K562 (cell line): ENCODE measurements around the gene ERVK3-1. TPM values are rescaled to one million over a fixed set of nuclear protein-coding genes. Genes with fewer than 3 reads are reported as not detected.

Experiments
- ATAC-seq: fragments of 200-7000 bp; cut with Tn5 transposase; 3 replicates; pipeline ENCODE4 v1.9.1; 2020; ENCODE audit warnings: moderate library complexity
- BruUV-seq: library from RNA; stranded (reverse); fragments of 400-500 nt; replicated peaks from 2 replicates; lab custom pipeline; 2021; lab: Mats Ljungman, UMichigan
- CTCF ChIA-PET: fragments of 300-600 bp; formaldehyde crosslinking; extraction: SDS; loops from one replicate; lab custom pipeline; 2021; ENCODE audit warnings: low intra/inter-chr PET ratio; lab: Yijun Ruan, JAX
- POLR2A ChIA-PET: fragments of 300-600, 350-650 bp; sonication (Branson Sonifier 250); formaldehyde crosslinking; extraction: SDS; loops from one replicate; lab custom pipeline; 2021; ENCODE audit warnings: antibody characterized with exemption, inconsistent platforms; lab: Yijun Ruan, JAX
- DNase-seq, 4 experiments: peaks; one replicate each; pipeline versions ENCODE4 v3.0.0 to v3.0.0-alpha.2; 2011 to 2018; ENCODE audit warnings: low spot score in 3 of 4, mixed read lengths in 3 of 4; ENCODE audit errors: extremely low read depth in 1 of 4
- FAIRE-seq: peaks from 2 replicates; lab custom pipeline; 2011; peaks lifted over from hg19 to GRCh38; lab: Jason Lieb, UNC
- H2AFZ ChIP-seq: 2 replicates; pipeline ENCODE4 v1.6.0; 2011; ENCODE audit warnings: low read depth, low read length, control low read depth, inconsistent platforms
- H3K27ac ChIP-seq: fragments of 200-600 bp; 3 replicates; pipeline ENCODE4 v1.8.0; 2011; ENCODE audit warnings: low read depth, mild to moderate bottlenecking, control low read depth, inconsistent platforms, low read length, moderate library complexity, mixed read lengths; ENCODE audit errors: extremely low read depth
- H3K27me3 ChIP-seq, 2 experiments: fragments of 300-600 bp in 1 of 2; 2 replicates in 1 of 2; 3 replicates in 1 of 2; pipeline versions ENCODE4 v1.6.0 to v1.8.0; 2011; ENCODE audit warnings: inconsistent platforms in 2 of 2, low read length in 2 of 2, mild to moderate bottlenecking in 1 of 2, mixed read lengths in 1 of 2, moderate library complexity in 1 of 2; ENCODE audit not compliant: control insufficient read depth in 2 of 2, insufficient read depth in 2 of 2
- H3K36me3 ChIP-seq: fragments of 300-600 bp; 3 replicates; pipeline ENCODE4 v1.8.0; 2011; ENCODE audit warnings: mild to moderate bottlenecking, low read length, inconsistent platforms; ENCODE audit not compliant: control insufficient read depth, insufficient read depth
- H3K4me1 ChIP-seq, 2 experiments: fragments of 200-600 bp in 1 of 2; replicated peaks in 1 of 2; 2 replicates in 1 of 2; 3 replicates in 1 of 2; pipeline versions ENCODE4 v1.5.1 to v1.8.0; 2011; ENCODE audit warnings: inconsistent platforms in 2 of 2, low read length in 2 of 2, mild to moderate bottlenecking in 1 of 2, mixed read lengths in 1 of 2, moderate library complexity in 1 of 2; ENCODE audit not compliant: control insufficient read depth in 2 of 2, insufficient read depth in 2 of 2
- H3K4me2 ChIP-seq: 2 replicates; pipeline ENCODE4 v1.6.1; 2011; ENCODE audit warnings: low read length, control low read depth, inconsistent platforms, mixed read lengths; ENCODE audit not compliant: insufficient read depth
- H3K4me3 ChIP-seq: fragments of 200-600 bp; sonication (generic), shearing (Covaris generic); 2 replicates; pipeline ENCODE4 v1.5.1; 2016; ENCODE audit warnings: control low read depth, inconsistent platforms
- H3K79me2 ChIP-seq: fragments of 200-600 bp; 3 replicates; pipeline ENCODE4 v1.8.0; 2011; ENCODE audit warnings: low read length, inconsistent platforms; ENCODE audit not compliant: control insufficient read depth, insufficient read depth
- H3K9ac ChIP-seq, 2 experiments: 2 replicates each; pipeline versions ENCODE4 v1.6.0 to v1.6.1; 2011; ENCODE audit warnings: low read depth in 2 of 2, low read length in 2 of 2, control low read depth in 1 of 2, inconsistent platforms in 1 of 2, mild to moderate bottlenecking in 1 of 2, mixed read lengths in 1 of 2; ENCODE audit not compliant: insufficient read depth in 1 of 2
- H3K9me1 ChIP-seq: one replicate; pipeline ENCODE4 v1.6.0; 2011; ENCODE audit warnings: inconsistent platforms, mild to moderate bottlenecking, low read length, moderate library complexity; ENCODE audit not compliant: control insufficient read depth, insufficient read depth
- H3K9me3 ChIP-seq: replicated peaks from 2 replicates; pipeline ENCODE4 v1.5.1; 2011; ENCODE audit warnings: low read depth, low read length, inconsistent platforms; ENCODE audit not compliant: control insufficient read depth, insufficient read depth
- H4K20me1 ChIP-seq: replicated peaks from 2 replicates; pipeline ENCODE4 v1.6.1; 2011; ENCODE audit warnings: low read length, inconsistent platforms, mixed read lengths; ENCODE audit not compliant: control insufficient read depth, insufficient read depth
- CBFB ChIP-seq: sonication (generic); formaldehyde crosslinking; IDR thresholded peaks from 2 replicates; pipeline ENCODE4 v1.4.0; 2020; ENCODE audit warnings: mild to moderate bottlenecking, missing genetic modification reagents
- GABPB2 ChIP-seq: fragments of 250-450 bp; sonication (Bioruptor Pico); conservative IDR thresholded peaks from 2 replicates; pipeline ENCODE4 v1.5.1; 2021; ENCODE audit warnings: mild to moderate bottlenecking
- HEY1 ChIP-seq: fragments of 250-450 bp; sonication (Bioruptor Pico); IDR thresholded peaks from 2 replicates; pipeline ENCODE4 v1.5.0; 2020; ENCODE audit warnings: mild to moderate bottlenecking, moderate library complexity, borderline replicate concordance
- RBM15 ChIP-seq: fragments of 200-400 bp; formaldehyde crosslinking; IDR thresholded peaks from 2 replicates; pipeline ENCODE4 v1.6.1; 2018; ENCODE audit warnings: mild to moderate bottlenecking, low read length, moderate library complexity; ENCODE audit not compliant: insufficient read depth
- SP2 ChIP-seq: IDR thresholded peaks from 2 replicates; pipeline ENCODE4 v1.6.1; 2011; ENCODE audit warnings: mild to moderate bottlenecking, low read depth, low read length, moderate library complexity; ENCODE audit not compliant: poor library complexity, severe bottlenecking; ENCODE audit errors: extremely low read depth
- ZNF12 ChIP-seq: sonication (generic); formaldehyde crosslinking; IDR thresholded peaks from 2 replicates; pipeline ENCODE4 v1.4.0; 2020; ENCODE audit warnings: mild to moderate bottlenecking, missing genetic modification reagents
- ZNF282 ChIP-seq: sonication (generic); formaldehyde crosslinking; IDR thresholded peaks from 2 replicates; pipeline ENCODE4 v1.8.1; 2023; ENCODE audit warnings: missing genetic modification reagents
- WGBS: fragments of 100-300 bp; shearing (Covaris generic); methylation state at CpG from one replicate; pipeline ENCODE4 v1.1.6; 2016; ENCODE audit warnings: low coverage, mixed read lengths; ENCODE audit not compliant: insufficient coverage; ENCODE audit errors: missing lambda C conversion rate; 5-methylcytosine and 5-hydroxymethylcytosine counted together
- in situ Hi-C: fragments of 300-500 bp; cut with MboI; formaldehyde crosslinking; loops from 4 replicates; pipeline ENCODE4 v1.15.0; 2018; ENCODE audit warnings: inconsistent platforms, mixed read lengths
- intact Hi-C: fragments of 100-400 bp; cut with micrococcal nuclease; formaldehyde crosslinking; loops from 2 replicates; pipeline ENCODE4 v1.14.2; 2022
- polyA plus RNA-seq, 8 experiments: library from polyadenylated mRNA; depleted of rRNA in 4 of 8; stranded (reverse) in 5 of 8; unstranded in 3 of 8; fragments of >200 nt; fragmentation: Nextera tagmentation in 2 of 8; fragmentation: Illumina TruSeq in 1 of 8; extraction: Ambion mirVana in 2 of 8; extraction: Trizol in 1 of 8; gene quantifications; 2 replicates each; pipeline versions ENCODE4 v1.2.1 to v1.2.3, GENCODE V29; 2011 to 2014; ENCODE audit warnings: inconsistent platforms in 1 of 8, missing spikeins in 1 of 8
- total RNA-seq, 7 experiments: library from RNA; depleted of rRNA in 6 of 7; stranded (reverse); fragments of >200 nt in 6 of 7; fragmentation: Illumina TruSeq in 2 of 7; extraction: Trizol in 2 of 7; gene quantifications; 2 replicates each; pipeline versions ENCODE4 v1.2.1 to v1.2.3, GENCODE V29; 2011 to 2021; ENCODE audit warnings: low replicate concordance in 1 of 7
- TF ChIP-seq, protein P1 (sequence below): IDR thresholded peaks from 3 replicates; pipeline ENCODE4 v1.6.1; 2011; ENCODE audit warnings: borderline replicate concordance, mild to moderate bottlenecking; ENCODE audit not compliant: insufficient read length, insufficient read depth
- TF ChIP-seq, protein P2 (sequence below): fragments of 250-450 bp; sonication (Bioruptor Pico); IDR thresholded peaks from 2 replicates; pipeline ENCODE4 v1.5.0; 2021; ENCODE audit warnings: mild to moderate bottlenecking, borderline replicate concordance

ERVK3-1 gene
- total and polyA plus RNA-seq, 9 of the 15 experiments (the other 6 are each of a cell fraction or from before 2014, with no cell fraction given): 87.6 to 299 (median 119) TPM

DNA sequence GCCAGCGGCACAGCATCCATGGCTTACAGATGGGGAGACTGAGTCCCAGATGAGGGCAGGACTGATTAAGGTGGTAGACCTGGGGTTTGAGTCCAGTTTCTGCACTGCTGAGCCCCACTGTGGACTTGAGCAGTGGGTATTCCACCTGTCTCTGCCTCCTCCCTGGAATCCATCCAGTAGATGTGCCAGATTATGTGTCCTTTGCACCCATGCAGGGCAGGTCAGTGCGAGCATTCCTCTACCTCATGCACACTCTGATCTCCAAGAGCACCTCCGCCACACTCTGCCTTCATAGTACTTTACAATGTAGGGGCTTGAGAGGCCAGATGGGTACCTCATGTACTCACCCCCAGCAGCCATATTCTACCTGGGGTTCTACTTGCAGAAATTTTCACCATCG, 31.6 kb downstream of the ERVK3-1 start:
- in situ Hi-C loops: no loop called here
- no peak for TF ChIP-seq GABPB2
- no peak for TF ChIP-seq ZNF282 (CRISPR knock-in tag)
- no peak for TF ChIP-seq ZNF12 (CRISPR knock-in tag)
- TF ChIP-seq CBFB: no peak
- no peak for TF ChIP-seq HEY1 (CRISPR knock-in tag)
- TF ChIP-seq, protein P1, sequence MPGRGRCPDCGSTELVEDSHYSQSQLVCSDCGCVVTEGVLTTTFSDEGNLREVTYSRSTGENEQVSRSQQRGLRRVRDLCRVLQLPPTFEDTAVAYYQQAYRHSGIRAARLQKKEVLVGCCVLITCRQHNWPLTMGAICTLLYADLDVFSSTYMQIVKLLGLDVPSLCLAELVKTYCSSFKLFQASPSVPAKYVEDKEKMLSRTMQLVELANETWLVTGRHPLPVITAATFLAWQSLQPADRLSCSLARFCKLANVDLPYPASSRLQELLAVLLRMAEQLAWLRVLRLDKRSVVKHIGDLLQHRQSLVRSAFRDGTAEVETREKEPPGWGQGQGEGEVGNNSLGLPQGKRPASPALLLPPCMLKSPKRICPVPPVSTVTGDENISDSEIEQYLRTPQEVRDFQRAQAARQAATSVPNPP: no peak
- TF ChIP-seq RBM15: no peak
- TF ChIP-seq SP2: no peak
- TF ChIP-seq, protein P2, sequence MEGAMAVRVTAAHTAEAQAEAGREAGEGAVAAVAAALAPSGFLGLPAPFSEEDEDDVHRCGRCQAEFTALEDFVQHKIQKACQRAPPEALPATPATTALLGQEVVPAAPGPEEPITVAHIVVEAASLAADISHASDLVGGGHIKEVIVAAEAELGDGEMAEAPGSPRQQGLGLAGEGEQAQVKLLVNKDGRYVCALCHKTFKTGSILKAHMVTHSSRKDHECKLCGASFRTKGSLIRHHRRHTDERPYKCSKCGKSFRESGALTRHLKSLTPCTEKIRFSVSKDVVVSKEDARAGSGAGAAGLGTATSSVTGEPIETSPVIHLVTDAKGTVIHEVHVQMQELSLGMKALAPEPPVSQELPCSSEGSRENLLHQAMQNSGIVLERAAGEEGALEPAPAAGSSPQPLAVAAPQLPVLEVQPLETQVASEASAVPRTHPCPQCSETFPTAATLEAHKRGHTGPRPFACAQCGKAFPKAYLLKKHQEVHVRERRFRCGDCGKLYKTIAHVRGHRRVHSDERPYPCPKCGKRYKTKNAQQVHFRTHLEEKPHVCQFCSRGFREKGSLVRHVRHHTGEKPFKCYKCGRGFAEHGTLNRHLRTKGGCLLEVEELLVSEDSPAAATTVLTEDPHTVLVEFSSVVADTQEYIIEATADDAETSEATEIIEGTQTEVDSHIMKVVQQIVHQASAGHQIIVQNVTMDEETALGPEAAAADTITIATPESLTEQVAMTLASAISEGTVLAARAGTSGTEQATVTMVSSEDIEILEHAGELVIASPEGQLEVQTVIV: no peak
- ATAC-seq (no peak), FAIRE-seq (no peak), DNase-seq (no peak)
- Histone ChIP-seq H3K36me3 (peaks cover 59% of the 10 kb centered on the region), H3K4me2 (no peak overlapping the region), H3K4me3 (no peak overlapping the region), H2AFZ (no peak overlapping the region), H3K27me3 (no peaks in the 10 kb centered on the region), H3K4me1 (peaks cover 9 to 10% of the 10 kb centered on the region in 2 experiments; a peak in 4 of 5 replicates), H3K27ac (no peak overlapping the region), H3K9me3 (peaks cover 2% of the 10 kb centered on the region; the same call in 1 of the 2 replicates), H3K9me1 (no peaks in the 10 kb centered on the region), H3K9ac (no peak overlapping the region), H3K79me2 (no peaks in the 10 kb centered on the region; the same call in 2 of the 3 replicates), H4K20me1 (no peaks in the 10 kb centered on the region)
- no TSS peak for BruUV-seq
- POLR2A ChIA-PET: interaction anchor here (0.6 kb wide), 1 partner anchor 11 kb away, joined by 3 read pairs; no protein-coding TSS in a partner anchor
- intact Hi-C loops: no loop called here
- CTCF ChIA-PET: no interaction called here
- 94% methylated on average over 4 of the region's 4 CpGs for WGBS
